Measurements from ENCODE around the gene ARV1.

The ARV1 gene

DNA sequence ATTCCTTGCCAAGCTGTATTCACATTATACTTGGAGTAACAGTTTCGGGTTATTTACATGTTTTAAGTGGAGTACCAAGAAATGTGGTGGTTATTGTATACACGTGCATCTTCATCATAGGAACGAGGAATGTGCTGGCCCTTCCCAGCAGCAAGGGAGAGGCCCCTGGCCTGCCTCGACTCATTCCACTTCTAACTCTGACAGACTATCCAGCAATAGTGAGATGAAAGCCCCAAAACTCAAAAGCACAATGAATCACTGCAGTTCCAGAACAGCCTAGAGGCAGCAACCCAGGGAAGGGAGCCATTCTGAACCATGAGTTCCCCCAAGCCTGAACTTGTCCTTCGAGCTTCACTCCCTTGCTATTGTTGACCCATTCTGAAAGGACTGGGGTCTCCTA, 38.1 kb downstream of the ARV1 start:
- TF ChIP-seq, protein P1, sequence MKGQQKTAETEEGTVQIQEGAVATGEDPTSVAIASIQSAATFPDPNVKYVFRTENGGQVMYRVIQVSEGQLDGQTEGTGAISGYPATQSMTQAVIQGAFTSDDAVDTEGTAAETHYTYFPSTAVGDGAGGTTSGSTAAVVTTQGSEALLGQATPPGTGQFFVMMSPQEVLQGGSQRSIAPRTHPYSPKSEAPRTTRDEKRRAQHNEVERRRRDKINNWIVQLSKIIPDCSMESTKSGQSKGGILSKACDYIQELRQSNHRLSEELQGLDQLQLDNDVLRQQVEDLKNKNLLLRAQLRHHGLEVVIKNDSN (IDR thresholded peaks at IDR 0.05): no peak
- TF ChIP-seq TCF12 (IDR thresholded peaks at IDR 0.05; ENCODE audit: low read depth): no peak
- no peak for TF ChIP-seq RAD21 (IDR thresholded peaks at IDR 0.05; ENCODE audit: low read depth)
- TF ChIP-seq, protein P2, sequence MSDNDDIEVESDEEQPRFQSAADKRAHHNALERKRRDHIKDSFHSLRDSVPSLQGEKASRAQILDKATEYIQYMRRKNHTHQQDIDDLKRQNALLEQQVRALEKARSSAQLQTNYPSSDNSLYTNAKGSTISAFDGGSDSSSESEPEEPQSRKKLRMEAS (IDR thresholded peaks at IDR 0.05): no peak
- no peak for TF ChIP-seq TEAD4 (IDR thresholded peaks at IDR 0.05)
- no peak for TF ChIP-seq REST (IDR thresholded peaks at IDR 0.05; ENCODE audit: low read depth)
- TF ChIP-seq EP300 (IDR thresholded peaks at IDR 0.05; ENCODE audit: borderline replicate concordance): no peak
- TF ChIP-seq ZBTB7A (IDR thresholded peaks at IDR 0.05; ENCODE audit: low read depth): no peak
- TF ChIP-seq YY1 (IDR thresholded peaks at IDR 0.05; ENCODE audit: low read depth): no peak
- no peak for TF ChIP-seq CREB1 (IDR thresholded peaks at IDR 0.05; ENCODE audit: low read depth)
- no peak for TF ChIP-seq FOXM1 (IDR thresholded peaks at IDR 0.05; ENCODE audit: borderline replicate concordance, low read depth)
- no peak for TF ChIP-seq EGR1 (IDR thresholded peaks at IDR 0.05)

GRCh38 chr1:231019711-231020110, 40.8 kb downstream of the ARV1 start:
- TF ChIP-seq, protein P2 (IDR thresholded peaks at IDR 0.05): no peak
- TF ChIP-seq CEBPB (IDR thresholded peaks at IDR 0.05): no peak
- no peak for TF ChIP-seq EGR1 (IDR thresholded peaks at IDR 0.05)
- no peak for TF ChIP-seq REST (IDR thresholded peaks at IDR 0.05; ENCODE audit: low read depth)
- no peak for TF ChIP-seq CREB1 (IDR thresholded peaks at IDR 0.05; ENCODE audit: low read depth)
- TF ChIP-seq YY1 (IDR thresholded peaks at IDR 0.05; ENCODE audit: low read depth): no peak
- no peak for TF ChIP-seq NFIC (IDR thresholded peaks at IDR 0.05)

DNA sequence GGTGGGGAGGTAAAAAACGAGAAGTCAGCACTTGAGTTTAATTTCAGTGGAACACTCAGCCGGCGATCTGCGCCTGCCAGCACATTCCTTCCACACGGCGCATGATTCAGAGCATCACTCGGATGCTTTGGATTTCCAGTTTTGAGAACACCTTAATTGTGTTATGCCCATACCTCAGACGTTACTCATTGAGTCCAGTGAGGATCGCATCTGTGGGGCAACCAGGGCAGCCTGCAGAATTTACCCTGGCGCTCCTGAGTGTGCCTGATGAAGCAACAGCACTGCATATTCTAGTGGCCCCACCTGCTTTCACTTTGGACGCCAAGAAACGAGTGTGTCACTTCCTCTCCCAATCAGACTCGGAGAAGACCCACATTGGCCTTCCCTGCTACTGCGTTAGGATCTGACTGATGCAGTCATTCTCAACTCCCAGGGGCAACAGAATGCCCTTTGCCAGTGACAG, 41.3 kb downstream of the ARV1 start:
- TF ChIP-seq CEBPB (IDR thresholded peaks at IDR 0.05) (no peak), NFIC (IDR thresholded peaks at IDR 0.05) (no peak), TAF1 (IDR thresholded peaks at IDR 0.05; ENCODE audit: low read depth) (no peak), REST (IDR thresholded peaks at IDR 0.05; ENCODE audit: low read depth) (no peak), TCF12 (IDR thresholded peaks at IDR 0.05; ENCODE audit: low read depth) (no peak), RAD21 (IDR thresholded peaks at IDR 0.05; ENCODE audit: low read depth) (no peak), YY1 (IDR thresholded peaks at IDR 0.05; ENCODE audit: low read depth) (no peak), ZBTB7A (IDR thresholded peaks at IDR 0.05; ENCODE audit: low read depth) (no peak), FOXM1 (IDR thresholded peaks at IDR 0.05; ENCODE audit: borderline replicate concordance, low read depth) (no peak), EGR1 (IDR thresholded peaks at IDR 0.05) (no peak), CREB1 (IDR thresholded peaks at IDR 0.05; ENCODE audit: low read depth) (no peak), EP300 (IDR thresholded peaks at IDR 0.05; ENCODE audit: borderline replicate concordance) (no peak), TEAD4 (IDR thresholded peaks at IDR 0.05) (no peak)
- TF ChIP-seq, protein P1 (IDR thresholded peaks at IDR 0.05): no peak
- TF ChIP-seq, protein P2 (IDR thresholded peaks at IDR 0.05): no peak

DNA sequence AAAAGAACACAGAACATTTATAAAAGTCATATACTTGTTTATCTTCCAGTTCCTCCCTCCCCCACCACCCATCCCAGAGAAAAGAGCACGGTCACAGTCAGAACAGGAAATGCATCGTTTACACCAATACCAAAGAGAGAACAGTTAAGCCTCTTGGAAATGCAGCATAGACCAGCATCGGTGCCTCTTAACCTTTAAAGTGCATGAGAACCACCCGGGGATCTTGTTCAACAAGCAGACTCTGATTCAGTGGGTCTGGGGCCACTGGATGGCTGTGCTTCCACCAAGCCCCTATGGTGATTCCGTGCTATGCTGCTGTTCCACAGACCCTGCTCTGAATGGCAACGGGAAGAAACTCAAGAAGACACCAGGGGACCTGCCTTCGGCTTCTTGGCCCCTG, 41.9 kb downstream of the ARV1 start:
- TF ChIP-seq CREB1 (IDR thresholded peaks at IDR 0.05; ENCODE audit: low read depth) (no peak), YY1 (IDR thresholded peaks at IDR 0.05; ENCODE audit: low read depth) (no peak), TCF12 (IDR thresholded peaks at IDR 0.05; ENCODE audit: low read depth) (no peak), FOXM1 (IDR thresholded peaks at IDR 0.05; ENCODE audit: borderline replicate concordance, low read depth) (no peak), EGR1 (IDR thresholded peaks at IDR 0.05) (no peak), NFIC (IDR thresholded peaks at IDR 0.05) (no peak), TAF1 (IDR thresholded peaks at IDR 0.05; ENCODE audit: low read depth) (no peak), CEBPB (IDR thresholded peaks at IDR 0.05) (no peak), REST (IDR thresholded peaks at IDR 0.05; ENCODE audit: low read depth) (no peak), RAD21 (IDR thresholded peaks at IDR 0.05; ENCODE audit: low read depth) (no peak), EP300 (IDR thresholded peaks at IDR 0.05; ENCODE audit: borderline replicate concordance) (no peak), TEAD4 (IDR thresholded peaks at IDR 0.05) (no peak), ZBTB7A (IDR thresholded peaks at IDR 0.05; ENCODE audit: low read depth) (no peak)
- TF ChIP-seq, protein P2 (IDR thresholded peaks at IDR 0.05): no peak
- TF ChIP-seq, protein P1 (IDR thresholded peaks at IDR 0.05): no peak
